ENCODE measurements around the gene GNG8.

- TF ChIP-seq, protein P1, sequence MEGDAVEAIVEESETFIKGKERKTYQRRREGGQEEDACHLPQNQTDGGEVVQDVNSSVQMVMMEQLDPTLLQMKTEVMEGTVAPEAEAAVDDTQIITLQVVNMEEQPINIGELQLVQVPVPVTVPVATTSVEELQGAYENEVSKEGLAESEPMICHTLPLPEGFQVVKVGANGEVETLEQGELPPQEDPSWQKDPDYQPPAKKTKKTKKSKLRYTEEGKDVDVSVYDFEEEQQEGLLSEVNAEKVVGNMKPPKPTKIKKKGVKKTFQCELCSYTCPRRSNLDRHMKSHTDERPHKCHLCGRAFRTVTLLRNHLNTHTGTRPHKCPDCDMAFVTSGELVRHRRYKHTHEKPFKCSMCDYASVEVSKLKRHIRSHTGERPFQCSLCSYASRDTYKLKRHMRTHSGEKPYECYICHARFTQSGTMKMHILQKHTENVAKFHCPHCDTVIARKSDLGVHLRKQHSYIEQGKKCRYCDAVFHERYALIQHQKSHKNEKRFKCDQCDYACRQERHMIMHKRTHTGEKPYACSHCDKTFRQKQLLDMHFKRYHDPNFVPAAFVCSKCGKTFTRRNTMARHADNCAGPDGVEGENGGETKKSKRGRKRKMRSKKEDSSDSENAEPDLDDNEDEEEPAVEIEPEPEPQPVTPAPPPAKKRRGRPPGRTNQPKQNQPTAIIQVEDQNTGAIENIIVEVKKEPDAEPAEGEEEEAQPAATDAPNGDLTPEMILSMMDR (IDR thresholded peaks at IDR 0.05; ENCODE audit: poor library complexity): no peak
- TF ChIP-seq EZH2 (IDR thresholded peaks at IDR 0.05; ENCODE audit: borderline replicate concordance): no peak
- TF ChIP-seq EZH2phosphoT487 (IDR thresholded peaks at IDR 0.05; ENCODE audit: low read depth, severe bottlenecking, unreplicated experiment): no peak
Measured at GRCh38 chr19:46600384-46601317, 35.4 kb downstream of the GNG8 start.

Data from hepatocyte (in vitro differentiated cells).